ENCODE data around the gene NLGN2. TPM values are rescaled to one million over a fixed set of nuclear protein-coding genes. Genes with fewer than 3 reads are reported as not detected.
A peak's percentile ranks its signal among the peaks of the same experiment; 100 is the strongest.

The NLGN2 gene
- total RNA-seq, 2 donors from 2014 or later = 17.4 to 19.8 TPM

DNA sequence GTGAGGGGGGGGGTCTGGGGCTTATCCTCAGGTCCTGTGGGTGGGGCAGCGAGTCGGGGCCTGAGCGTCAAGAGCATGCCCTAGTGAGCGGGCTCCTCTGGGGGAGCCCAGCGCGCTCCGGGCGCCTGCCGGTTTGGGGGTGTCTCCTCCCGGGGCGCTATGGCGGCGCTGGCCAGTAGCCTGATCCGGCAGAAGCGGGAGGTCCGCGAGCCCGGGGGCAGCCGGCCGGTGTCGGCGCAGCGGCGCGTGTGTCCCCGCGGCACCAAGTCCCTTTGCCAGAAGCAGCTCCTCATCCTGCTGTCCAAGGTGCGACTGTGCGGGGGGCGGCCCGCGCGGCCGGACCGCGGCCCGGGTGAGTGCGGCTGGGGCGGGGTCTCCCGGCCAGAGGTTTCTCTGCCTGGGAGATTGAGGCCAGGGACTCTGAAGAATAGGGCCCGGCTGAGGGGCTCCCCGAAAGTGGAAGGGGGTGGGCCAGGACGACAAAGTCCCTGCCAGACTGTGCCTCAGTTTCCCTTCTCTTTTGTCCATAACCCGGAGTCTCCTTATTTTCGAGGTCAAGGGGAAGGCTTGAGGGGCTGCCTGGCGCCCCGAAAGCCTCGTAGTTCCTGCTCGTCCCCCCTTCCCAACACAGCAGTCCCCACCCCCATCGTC lies 31.9 kb downstream of the NLGN2 start, which contains the start of gene FGF11:
Gene FGF11 (plus strand): TSS at position 51 of the 651 bp plus-strand sequence. CDS start 109 bp downstream, at position 160.
- DNase-seq (no peak), ATAC-seq (replicated peaks in 1 of 2) (no peak)
- Mint-ChIP-seq H3K36me3 (ENCODE audit: insufficient read depth in 2 of 2) (peaks cover 2 to 6% of the 10 kb centered on the region in 2 donors), H3K9me3 (no peaks in the 10 kb centered on the region), H3K27me3 (ENCODE audit: low read depth) (peaks cover 53% of the 10 kb centered on the region), H3K27ac (no peak within 1 kb of the TSS), H3K4me1 (ENCODE audit: low read depth) (peaks cover 39% of the 10 kb centered on the region), H3K4me3 (peak within 1 kb of the TSS; percentile 90 to 95)

DNA sequence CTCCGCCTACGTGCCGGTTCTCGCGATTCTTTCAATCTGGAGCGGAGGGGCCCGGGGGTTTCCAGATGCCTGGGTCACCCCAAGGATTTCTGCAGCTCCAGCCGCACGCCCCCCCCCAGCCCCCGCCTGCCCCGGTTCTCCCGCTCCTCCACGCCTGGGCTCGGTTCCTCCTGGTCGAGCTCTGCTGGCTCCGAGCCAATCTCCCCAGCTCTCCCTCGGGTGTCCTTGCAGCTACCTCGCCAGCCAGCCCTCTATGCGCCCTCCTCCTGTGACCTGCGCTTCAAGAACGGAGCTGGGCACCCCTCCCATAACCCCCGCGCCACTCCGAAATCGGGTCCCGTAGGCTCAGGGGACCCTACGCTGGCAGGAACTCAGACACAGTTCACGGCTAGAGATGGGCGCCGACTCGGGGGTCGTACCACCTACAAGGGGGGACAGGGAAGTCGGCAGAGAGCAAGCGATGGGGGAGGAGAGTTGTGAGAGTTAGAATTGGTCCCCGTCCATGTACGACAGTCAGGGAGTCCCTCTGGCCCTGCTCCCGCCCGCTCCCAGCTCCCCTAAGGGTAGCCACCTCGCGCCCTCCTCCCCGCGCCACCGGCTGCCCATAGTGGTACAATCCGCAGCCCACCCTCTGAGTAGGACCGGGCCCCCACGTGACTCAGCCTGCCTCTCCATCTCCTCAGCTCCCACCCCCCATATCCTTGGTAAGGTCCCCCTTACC lies 32.6 kb downstream of the NLGN2 start:
- peaks cover 2 to 6% of the 10 kb centered on the region in 2 donors for H3K36me3 Mint-ChIP-seq (ENCODE audit: insufficient read depth in 2 of 2)
- H3K4me3 Mint-ChIP-seq = peak overlapping the region; percentile 90 to 95
- no peak for ATAC-seq (replicated peaks in 1 of 2)
- peak; percentile 42 to 48 for DNase-seq
- H3K27me3 Mint-ChIP-seq (ENCODE audit: low read depth) = peaks cover 60% of the 10 kb centered on the region
- H3K4me1 Mint-ChIP-seq (ENCODE audit: low read depth) = peaks cover 46% of the 10 kb centered on the region
- H3K27ac Mint-ChIP-seq = no peak overlapping the region
- no peaks in the 10 kb centered on the region for H3K9me3 Mint-ChIP-seq

- H3K36me3 Mint-ChIP-seq (ENCODE audit: insufficient read depth in 2 of 2) = peaks cover 2 to 6% of the 10 kb centered on the region in 2 donors
- no peak overlapping the region for H3K27ac Mint-ChIP-seq
- ATAC-seq (replicated peaks in 1 of 2) = no peak
- H3K4me1 Mint-ChIP-seq (ENCODE audit: low read depth) = peaks cover 52% of the 10 kb centered on the region
- H3K9me3 Mint-ChIP-seq = no peaks in the 10 kb centered on the region
- DNase-seq = peak; percentile 37 to 43
- peak overlapping the region; percentile 90 to 95 for H3K4me3 Mint-ChIP-seq
- H3K27me3 Mint-ChIP-seq (ENCODE audit: low read depth) = peaks cover 65% of the 10 kb centered on the region
Measured at GRCh38 chr17:7440834-7441195, 33.2 kb downstream of the NLGN2 start.

DNA sequence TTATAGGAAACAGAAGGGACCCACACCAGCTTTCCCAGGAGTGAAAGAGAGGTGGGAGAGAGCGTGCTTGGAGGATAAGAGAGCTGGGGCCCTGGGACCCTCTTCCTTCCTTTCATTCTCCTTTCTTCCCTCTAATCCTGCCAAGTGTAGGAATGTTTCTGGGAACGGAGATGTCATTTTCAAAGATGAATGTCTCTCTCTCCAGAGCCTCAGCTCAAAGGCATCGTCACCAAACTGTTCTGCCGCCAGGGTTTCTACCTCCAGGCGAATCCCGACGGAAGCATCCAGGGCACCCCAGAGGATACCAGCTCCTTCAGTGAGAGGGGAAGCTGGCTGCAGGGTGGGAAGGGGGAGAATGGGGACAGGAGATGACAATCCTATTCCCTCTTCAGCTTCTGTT lies 33.6 kb downstream of the NLGN2 start:
- Mint-ChIP-seq H3K27ac (no peak overlapping the region), H3K27me3 (ENCODE audit: low read depth) (peaks cover 70% of the 10 kb centered on the region)

GRCh38 chr17:7442142-7442541 lies 34.5 kb downstream of the NLGN2 start:
- H3K9me3 Mint-ChIP-seq = no peaks in the 10 kb centered on the region
- DNase-seq = no peak
- peaks cover 75% of the 10 kb centered on the region for H3K27me3 Mint-ChIP-seq (ENCODE audit: low read depth)
- no peak for ATAC-seq (replicated peaks in 1 of 2)
- no peak overlapping the region for H3K4me3 Mint-ChIP-seq
- peaks cover 48% of the 10 kb centered on the region for H3K4me1 Mint-ChIP-seq (ENCODE audit: low read depth)
- peaks cover 2 to 6% of the 10 kb centered on the region in 2 donors for H3K36me3 Mint-ChIP-seq (ENCODE audit: insufficient read depth in 2 of 2)
- H3K27ac Mint-ChIP-seq = no peak overlapping the region

More for the DNA sequence above, 33.6 kb downstream of the NLGN2 start:
- DNase-seq (no peak), ATAC-seq (replicated peaks in 1 of 2) (no peak)
- Mint-ChIP-seq H3K9me3 (no peaks in the 10 kb centered on the region), H3K4me3 (no peak overlapping the region), H3K36me3 (ENCODE audit: insufficient read depth in 2 of 2) (peaks cover 2 to 6% of the 10 kb centered on the region in 2 donors), H3K4me1 (ENCODE audit: low read depth) (peaks cover 52% of the 10 kb centered on the region)

- H3K27me3 Mint-ChIP-seq (ENCODE audit: low read depth) = peaks cover 76% of the 10 kb centered on the region
- DNase-seq (no peak), ATAC-seq (replicated peaks in 1 of 2) (no peak)
- H3K9me3 Mint-ChIP-seq = peaks cover 0 to 1% of the 10 kb centered on the region in 2 donors
- H3K27ac Mint-ChIP-seq = no peak overlapping the region
- peaks cover 39% of the 10 kb centered on the region for H3K4me1 Mint-ChIP-seq (ENCODE audit: low read depth)
- no peak overlapping the region for H3K4me3 Mint-ChIP-seq
- peaks cover 2 to 4% of the 10 kb centered on the region in 2 donors for H3K36me3 Mint-ChIP-seq (ENCODE audit: insufficient read depth in 2 of 2)
Measured at GRCh38 chr17:7443499-7444485, 36.1 kb downstream of the NLGN2 start.

GRCh38 chr17:7444682-7445618 lies 37.3 kb downstream of the NLGN2 start, which contains the start of gene CHRNB1:
Gene CHRNB1 (plus strand): TSS chr17:7445061. CDS start chr17:7445128, 67 bp downstream.
- H3K27me3 Mint-ChIP-seq (ENCODE audit: low read depth) = peaks cover 70% of the 10 kb centered on the region
- H3K36me3 Mint-ChIP-seq (ENCODE audit: insufficient read depth in 2 of 2) = peaks cover 2 to 5% of the 10 kb centered on the region in 2 donors
- peaks cover 33% of the 10 kb centered on the region for H3K4me1 Mint-ChIP-seq (ENCODE audit: low read depth)
- ATAC-seq (replicated peaks in 1 of 2) (peak; percentile 35 to 68), DNase-seq (peak; percentile 36 to 43)
- peak within 1 kb of the TSS; percentile 82 to 83 for H3K4me3 Mint-ChIP-seq
- peaks cover 0 to 1% of the 10 kb centered on the region in 2 donors for H3K9me3 Mint-ChIP-seq
- no peak within 1 kb of the TSS for H3K27ac Mint-ChIP-seq

DNA sequence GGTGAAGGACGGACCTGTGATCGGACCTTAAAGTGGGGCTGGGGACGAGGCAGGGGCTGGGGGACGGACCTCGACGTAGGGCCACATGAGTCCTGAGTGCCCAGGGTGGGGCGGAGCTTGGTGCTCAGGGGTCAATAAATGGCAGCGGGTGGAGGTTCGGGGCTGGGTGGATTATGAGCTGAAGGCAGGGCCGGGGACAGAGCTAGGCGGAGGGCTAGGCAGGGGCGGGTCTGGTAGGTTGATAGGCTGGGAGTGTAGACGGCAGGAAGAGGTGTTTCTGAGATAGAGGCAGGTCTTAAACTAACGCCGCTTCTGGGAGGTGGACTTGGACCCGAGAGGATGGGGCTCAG lies 37.9 kb downstream of the NLGN2 start:
- no peak overlapping the region for H3K27ac Mint-ChIP-seq

DNA sequence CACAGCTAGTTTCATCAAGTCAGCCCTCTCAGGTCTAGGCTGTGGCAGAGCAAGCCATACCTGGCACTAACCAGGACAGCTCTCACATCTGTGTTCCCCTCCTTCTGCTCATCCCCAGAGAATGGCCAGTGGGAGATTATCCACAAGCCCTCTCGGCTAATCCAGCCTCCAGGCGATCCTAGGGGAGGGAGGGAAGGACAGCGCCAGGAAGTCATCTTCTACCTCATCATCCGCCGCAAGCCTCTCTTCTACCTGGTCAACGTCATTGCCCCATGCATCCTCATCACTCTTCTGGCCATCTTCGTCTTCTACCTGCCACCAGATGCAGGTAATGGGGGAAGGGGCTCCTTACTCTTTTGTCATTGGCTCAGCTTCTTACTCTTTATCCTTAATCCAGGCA lies 40.8 kb downstream of the NLGN2 start:
- DNase-seq (no peak), ATAC-seq (replicated peaks in 1 of 2) (no peak)
- Mint-ChIP-seq H3K27me3 (ENCODE audit: low read depth) (peaks cover 39% of the 10 kb centered on the region), H3K4me1 (ENCODE audit: low read depth) (peaks cover 24% of the 10 kb centered on the region), H3K27ac (no peak overlapping the region), H3K9me3 (peaks cover 0 to 1% of the 10 kb centered on the region in 2 donors), H3K36me3 (ENCODE audit: insufficient read depth in 2 of 2) (peaks cover 0 to 3% of the 10 kb centered on the region in 2 donors), H3K4me3 (no peak overlapping the region)

More for the DNA sequence above, 37.9 kb downstream of the NLGN2 start:
- Mint-ChIP-seq H3K27me3 (ENCODE audit: low read depth) (peaks cover 64% of the 10 kb centered on the region), H3K4me3 (peak overlapping the region; percentile 82 to 83), H3K4me1 (ENCODE audit: low read depth) (peaks cover 26% of the 10 kb centered on the region), H3K9me3 (peaks cover 0 to 1% of the 10 kb centered on the region in 2 donors), H3K36me3 (ENCODE audit: insufficient read depth in 2 of 2) (peaks cover 0 to 3% of the 10 kb centered on the region in 2 donors)
- peak; percentile 39 to 50 for DNase-seq
- ATAC-seq (replicated peaks in 1 of 2) = peak; percentile 71 to 84

- ATAC-seq (replicated peaks in 1 of 2) (no peak), DNase-seq (no peak)
- Mint-ChIP-seq H3K27ac (no peak overlapping the region), H3K27me3 (ENCODE audit: low read depth) (no peaks in the 10 kb centered on the region), H3K36me3 (ENCODE audit: insufficient read depth in 2 of 2) (peaks cover 4 to 7% of the 10 kb centered on the region in 2 donors), H3K4me1 (ENCODE audit: low read depth) (peaks cover 17% of the 10 kb centered on the region), H3K9me3 (no peaks in the 10 kb centered on the region), H3K4me3 (no peak overlapping the region)
Measured at GRCh38 chr17:7459961-7460545, 52.4 kb downstream of the NLGN2 start.

- H3K27ac Mint-ChIP-seq = peak overlapping the region; percentile 29
- no peaks in the 10 kb centered on the region for H3K27me3 Mint-ChIP-seq (ENCODE audit: low read depth)
- no peaks in the 10 kb centered on the region for H3K9me3 Mint-ChIP-seq
- peaks cover 13% of the 10 kb centered on the region for H3K4me1 Mint-ChIP-seq (ENCODE audit: low read depth)
- H3K4me3 Mint-ChIP-seq = no peak overlapping the region
- DNase-seq (no peak), ATAC-seq (replicated peaks in 1 of 2) (no peak)
- peaks cover 0 to 1% of the 10 kb centered on the region in 2 donors for H3K36me3 Mint-ChIP-seq (ENCODE audit: insufficient read depth in 2 of 2)
Measured at GRCh38 chr17:7460850-7461660, 53.4 kb downstream of the NLGN2 start.
